Activated T-cell treated with anti-CD3 and anti-CD28 coated beads, Interleukin-2, amount 50 U/mL, for 48 hours (primary cell): Measurements from ENCODE around the gene GNAZ.

Experiments
- DNase-seq, 2 experiments: peaks; one replicate each; pipeline ENCODE4 v3.0.0-alpha.2; 2020

The GNAZ gene

DNA sequence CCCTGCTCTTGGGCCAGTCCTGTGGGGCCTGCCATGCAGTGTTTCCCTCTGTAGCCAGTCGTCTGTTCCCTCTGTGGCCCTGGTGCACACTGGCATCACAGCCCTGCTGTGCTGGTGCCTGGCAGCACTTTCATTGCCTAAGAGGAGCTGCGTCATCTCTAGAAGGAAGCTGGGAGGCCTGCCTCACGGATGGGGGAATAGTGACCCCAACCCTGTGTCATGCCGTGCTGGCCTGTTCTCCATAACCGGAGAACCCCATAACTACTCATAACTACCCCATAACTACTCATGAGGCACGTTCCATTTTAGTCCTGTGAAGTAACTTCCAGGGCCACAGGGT lies 88.9 kb downstream of the GNAZ start:
- DNase-seq: no peak

DNA sequence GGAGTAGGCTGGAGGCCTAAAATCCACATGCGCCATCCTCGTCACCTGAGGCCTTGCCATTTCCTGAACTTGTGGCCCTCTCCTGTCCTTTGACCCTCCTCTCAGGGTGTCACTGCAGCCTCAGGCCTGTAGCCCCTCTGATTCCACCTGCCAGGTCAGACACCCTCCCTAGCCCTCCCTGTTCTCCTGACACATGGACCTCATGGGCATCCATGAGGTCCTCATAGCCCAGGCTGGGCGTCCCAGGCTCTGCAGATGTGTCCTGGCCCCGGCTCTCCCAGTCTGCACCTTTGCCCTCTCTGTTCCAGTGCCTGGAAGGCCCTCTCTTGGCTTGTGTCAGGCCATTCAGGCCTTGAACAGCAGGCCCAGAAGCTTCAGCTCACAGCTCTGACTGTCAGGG lies 90.7 kb downstream of the GNAZ start:
- no peak for DNase-seq

DNA sequence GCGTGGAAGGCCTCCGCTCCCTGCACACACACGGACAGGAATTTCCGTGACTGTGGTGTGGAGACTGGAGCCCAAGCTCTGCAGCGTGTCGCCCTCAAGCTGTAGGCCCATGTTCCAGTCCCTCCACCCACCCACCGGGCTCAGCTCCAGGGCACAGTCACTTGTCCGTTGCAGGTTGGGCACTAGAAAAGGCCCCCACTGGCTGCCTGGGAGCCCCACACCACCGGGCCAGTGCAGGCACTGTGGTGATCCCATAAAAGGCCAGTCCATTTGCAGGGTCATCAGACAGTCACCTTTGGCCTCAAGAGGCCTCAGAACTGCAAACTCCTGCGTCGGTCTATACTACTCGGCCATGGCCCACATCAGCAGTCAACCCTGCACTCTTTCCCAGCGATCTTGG lies 91.3 kb downstream of the GNAZ start:
- no peak for DNase-seq

DNA sequence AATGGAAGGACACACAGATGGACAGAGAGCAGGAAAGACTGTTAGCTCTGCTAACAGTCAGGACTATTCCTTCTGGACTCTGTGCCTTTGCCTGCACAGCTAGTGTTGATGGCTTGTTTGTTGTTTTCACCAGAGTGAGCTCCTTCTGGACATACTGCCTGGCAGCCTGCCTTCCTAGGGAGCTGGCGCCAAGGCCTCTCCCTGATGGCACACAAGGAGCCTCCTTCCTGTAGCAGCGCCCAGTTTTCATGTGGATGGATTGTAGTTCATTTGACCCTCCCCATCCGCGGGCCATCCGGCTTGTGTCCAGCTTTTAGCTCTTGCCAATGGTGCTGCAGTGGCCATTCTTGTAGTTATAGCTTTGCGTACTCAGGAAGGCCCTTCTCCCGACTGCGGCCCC lies 93.3 kb downstream of the GNAZ start:
- no peak for DNase-seq

DNA sequence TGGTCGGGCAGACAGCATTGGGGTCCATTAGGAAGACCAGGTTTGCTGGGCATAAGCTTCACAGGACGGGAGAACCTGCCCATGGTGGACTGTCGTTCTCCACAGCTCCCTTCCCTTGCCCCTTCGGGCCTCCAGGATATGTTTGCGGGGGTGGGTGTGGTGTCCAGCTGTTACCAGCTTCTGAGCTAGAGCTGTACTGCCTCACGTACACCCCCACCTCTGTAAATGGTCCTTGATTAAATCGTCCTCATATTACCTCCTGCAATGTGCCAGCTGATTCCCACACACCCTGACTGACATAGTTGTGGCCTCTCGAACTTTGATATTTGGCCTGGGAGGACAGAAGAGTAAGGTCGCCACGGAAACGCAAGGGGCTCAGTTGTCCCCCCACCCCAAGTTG lies 93.8 kb downstream of the GNAZ start:
- no peak for DNase-seq

DNA sequence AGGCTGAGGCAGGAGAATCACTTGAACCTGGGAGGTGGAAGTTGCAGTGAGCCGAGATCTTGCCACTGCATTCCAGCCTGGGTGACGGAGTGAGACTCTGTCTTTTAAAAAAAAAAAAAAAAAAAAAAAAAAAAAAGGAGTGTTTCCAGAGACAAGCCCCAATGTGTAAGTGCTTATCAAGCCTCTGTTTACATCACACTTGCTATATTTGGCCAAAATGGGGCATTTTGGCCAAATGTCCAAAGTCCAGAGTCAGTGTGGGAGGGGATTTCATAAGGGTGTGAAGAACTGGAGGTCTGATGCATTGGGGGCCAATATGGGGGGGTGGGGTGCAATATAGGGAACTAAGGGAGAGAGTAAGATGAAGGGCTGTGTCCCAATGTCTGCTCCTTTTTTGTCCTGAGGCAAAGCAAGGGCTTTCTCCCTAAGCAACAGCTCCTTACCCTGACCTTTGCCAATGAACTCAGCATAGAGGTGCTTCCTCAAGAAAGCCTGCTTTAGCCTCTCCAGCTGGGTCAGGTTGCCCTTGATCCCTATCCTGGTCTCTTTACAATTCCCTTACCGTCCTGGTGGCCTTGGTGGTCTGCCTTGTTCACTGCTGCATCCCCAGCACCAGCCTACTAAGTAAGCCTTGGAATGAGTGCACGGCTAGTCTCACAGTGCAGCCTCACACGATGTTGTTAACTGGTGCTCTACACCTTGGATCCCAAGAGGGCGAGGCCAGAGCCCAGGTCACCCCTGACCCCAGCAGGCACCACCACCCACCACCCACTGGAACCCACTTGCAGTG lies 95.9 kb downstream of the GNAZ start:
- DNase-seq: no peak

DNA sequence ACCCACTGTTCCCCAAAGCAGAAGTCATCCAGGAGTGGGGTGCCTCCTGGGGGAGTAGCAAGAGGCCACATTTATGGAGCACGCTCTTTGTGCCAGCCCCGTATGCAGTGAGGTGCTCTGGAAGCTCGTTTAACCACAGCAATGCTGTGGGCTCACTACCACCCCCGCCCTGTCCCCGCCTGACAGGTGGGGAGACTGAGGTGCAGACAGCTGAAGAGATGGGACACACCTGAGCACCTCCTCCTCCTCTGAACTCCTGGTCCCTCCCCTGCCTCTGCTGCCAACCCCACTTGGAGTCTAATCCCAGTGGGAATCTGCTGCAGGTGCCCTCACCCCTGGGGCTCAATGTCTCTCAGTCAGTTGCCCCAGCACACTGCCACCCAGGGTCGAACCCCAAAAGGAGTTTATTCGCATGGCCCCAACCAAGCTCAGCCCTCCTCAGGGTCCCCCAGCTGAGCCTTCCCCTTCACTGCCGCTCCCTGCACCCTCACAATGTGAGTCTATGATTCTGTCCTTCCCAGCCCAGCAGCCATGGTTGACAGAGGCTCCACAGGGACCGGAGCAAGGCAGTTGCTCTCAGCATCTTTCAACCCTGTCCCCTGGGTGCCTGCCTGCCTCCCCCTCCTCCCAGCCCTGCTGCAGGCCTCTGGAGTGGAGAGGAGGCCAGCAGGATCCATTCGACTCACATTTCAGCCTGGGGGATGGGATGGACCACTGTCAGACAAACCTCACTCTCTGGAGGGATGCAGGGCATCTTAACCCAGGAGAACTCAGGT lies 96.7 kb downstream of the GNAZ start:
- DNase-seq: no peak

DNA sequence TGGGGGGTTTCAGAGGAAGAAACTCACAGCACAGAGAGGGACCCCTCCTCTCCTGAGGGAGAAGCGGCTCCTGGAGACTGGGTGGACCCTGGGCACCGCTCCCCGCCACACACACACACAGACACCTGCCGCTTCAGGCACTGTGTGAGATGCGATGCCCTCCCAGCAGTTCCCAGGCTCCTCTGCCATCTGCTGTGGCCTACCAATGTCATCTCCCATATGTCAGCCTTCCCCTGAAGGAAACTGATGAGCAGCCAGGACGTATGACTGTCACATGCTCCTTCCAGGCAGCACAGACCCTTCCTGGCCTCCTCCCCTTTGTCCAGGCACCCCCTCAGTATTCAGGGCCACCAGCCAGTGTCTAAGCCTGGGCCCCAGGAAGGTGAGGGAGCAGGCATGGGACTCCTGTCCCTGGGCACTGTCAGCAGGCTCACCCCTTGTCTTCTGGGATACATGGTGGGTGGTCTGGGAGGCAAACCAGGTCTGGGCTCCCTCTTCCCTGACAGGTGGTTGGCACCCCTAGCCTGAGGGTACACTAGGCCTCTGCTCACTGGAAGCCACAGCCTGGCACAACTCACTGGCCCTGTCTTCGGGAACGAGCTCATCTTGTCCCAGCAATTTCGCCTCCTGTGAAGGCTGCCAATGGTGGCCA lies 98.2 kb downstream of the GNAZ start:
- DNase-seq: no peak

DNA sequence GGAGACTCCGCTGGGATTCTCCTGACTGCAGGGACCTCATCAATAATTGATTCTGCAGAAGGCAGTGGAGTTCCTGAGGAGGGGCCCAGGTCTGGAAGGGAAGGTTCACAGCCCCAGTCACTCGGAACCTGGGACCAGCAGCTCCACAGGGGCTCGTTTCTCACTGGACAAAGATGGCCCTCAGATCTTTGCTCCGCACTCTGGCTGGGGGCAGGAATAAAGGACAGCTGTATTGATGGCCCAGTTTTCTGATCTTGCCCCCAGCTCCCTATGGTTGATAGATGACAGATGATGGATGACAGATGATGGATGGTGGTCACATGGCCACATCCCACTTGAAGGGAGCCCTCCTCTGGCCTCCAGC lies 98.7 kb downstream of the GNAZ start:
- no peak for DNase-seq
